Suprapubic skin (tissue), 4 donors: ENCODE results near the gene LINC01488.

Source experiments
- EP300 ChIP-seq: sonication (generic); formaldehyde crosslinking; IDR thresholded peaks from one replicate; pipeline ENCODE4 v1.6.1; 2017; ENCODE audit warnings: antibody characterized with exemption
- POLR2A ChIP-seq, 2 donors: fragments of 450-650 bp; IDR thresholded peaks; one replicate each; pipeline ENCODE4 v1.6.1; 2017; ENCODE audit warnings: antibody characterized with exemption in 2 of 2, mild to moderate bottlenecking in 2 of 2, moderate library complexity in 2 of 2
- POLR2AphosphoS5 ChIP-seq, 3 donors: sonication (generic); formaldehyde crosslinking; IDR thresholded peaks; one replicate each; pipeline ENCODE4 v1.6.1; 2017; ENCODE audit warnings: antibody characterized with exemption in 3 of 3
- TF ChIP-seq, protein P1 (sequence below), 2 donors: fragments of 200-600 bp in 1 of 2; fragments of 450-650 bp in 1 of 2; sonication (generic) in 1 of 2; IDR thresholded peaks; one replicate each; pipeline ENCODE4 v1.5.1; 2016 to 2019; ENCODE audit warnings: antibody characterized with exemption in 2 of 2, mild to moderate bottlenecking in 1 of 2, moderate library complexity in 1 of 2

DNA sequence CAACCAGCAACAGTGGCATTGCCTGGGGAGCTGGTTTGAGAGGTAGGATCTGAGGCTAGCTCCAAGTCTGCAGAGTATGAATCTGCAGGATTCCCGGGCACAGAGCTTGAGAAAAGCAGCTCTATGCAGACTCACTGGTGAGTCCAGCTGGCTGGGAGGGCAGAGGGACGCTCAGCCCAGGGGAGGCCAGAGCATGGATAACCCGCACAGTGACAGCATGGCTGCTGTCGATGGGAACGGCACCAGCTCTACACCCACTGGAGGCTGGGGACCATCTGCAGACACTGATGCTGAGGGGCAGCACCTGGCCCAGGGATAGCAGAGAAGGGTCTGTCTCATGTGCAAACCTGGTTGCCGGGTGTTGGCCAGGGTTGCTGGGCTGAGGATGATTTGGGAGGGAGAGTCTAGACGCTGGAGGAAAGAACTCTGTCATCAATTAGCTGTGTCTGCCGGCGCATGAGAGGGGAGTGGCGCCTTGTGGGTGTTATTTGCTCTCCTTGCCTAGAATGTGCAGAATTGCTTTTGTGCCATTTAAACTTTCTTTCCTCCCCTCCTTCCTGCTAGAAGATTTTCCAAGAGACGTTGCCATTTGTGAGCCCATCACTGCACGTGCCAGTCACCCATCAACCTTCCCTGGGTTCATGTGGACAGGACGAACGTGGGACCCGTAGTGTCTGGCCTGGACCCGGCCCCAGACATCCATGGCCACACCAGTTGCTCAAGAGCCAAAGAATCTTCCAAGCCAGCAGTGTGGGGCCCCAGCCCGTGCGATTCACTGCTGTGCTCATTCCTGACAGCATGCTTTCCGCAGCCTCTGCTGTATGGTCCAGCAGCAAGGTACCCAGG is 19.1 kb upstream of the LINC01488 start:
- TF ChIP-seq POLR2A (IDR thresholded peaks at IDR 0.05) (no peak), POLR2AphosphoS5 (IDR thresholded peaks at IDR 0.05) (no peak), EP300 (no peak)
- TF ChIP-seq, protein P1, sequence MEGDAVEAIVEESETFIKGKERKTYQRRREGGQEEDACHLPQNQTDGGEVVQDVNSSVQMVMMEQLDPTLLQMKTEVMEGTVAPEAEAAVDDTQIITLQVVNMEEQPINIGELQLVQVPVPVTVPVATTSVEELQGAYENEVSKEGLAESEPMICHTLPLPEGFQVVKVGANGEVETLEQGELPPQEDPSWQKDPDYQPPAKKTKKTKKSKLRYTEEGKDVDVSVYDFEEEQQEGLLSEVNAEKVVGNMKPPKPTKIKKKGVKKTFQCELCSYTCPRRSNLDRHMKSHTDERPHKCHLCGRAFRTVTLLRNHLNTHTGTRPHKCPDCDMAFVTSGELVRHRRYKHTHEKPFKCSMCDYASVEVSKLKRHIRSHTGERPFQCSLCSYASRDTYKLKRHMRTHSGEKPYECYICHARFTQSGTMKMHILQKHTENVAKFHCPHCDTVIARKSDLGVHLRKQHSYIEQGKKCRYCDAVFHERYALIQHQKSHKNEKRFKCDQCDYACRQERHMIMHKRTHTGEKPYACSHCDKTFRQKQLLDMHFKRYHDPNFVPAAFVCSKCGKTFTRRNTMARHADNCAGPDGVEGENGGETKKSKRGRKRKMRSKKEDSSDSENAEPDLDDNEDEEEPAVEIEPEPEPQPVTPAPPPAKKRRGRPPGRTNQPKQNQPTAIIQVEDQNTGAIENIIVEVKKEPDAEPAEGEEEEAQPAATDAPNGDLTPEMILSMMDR (IDR thresholded peaks at IDR 0.05) = no peak
